Ectodermal cell (in vitro differentiated cells): ENCODE results near the gene BPHL.

Experiments
- H3K27ac ChIP-seq: 2 replicates; pipeline ENCODE4 v1.7.0; 2013; ENCODE audit warnings: mild to moderate bottlenecking, low read depth, low read length; ENCODE audit not compliant: insufficient read depth, poor library complexity, severe bottlenecking
- H3K27me3 ChIP-seq: 2 replicates; pipeline ENCODE4 v1.7.0; 2013; ENCODE audit warnings: mild to moderate bottlenecking, low read length; ENCODE audit not compliant: insufficient read depth, control insufficient read depth, poor library complexity, severe bottlenecking
- H3K36me3 ChIP-seq: one replicate; pipeline ENCODE4 v1.7.0; 2013; ENCODE audit warnings: low read length; ENCODE audit not compliant: control insufficient read depth, insufficient read depth
- H3K4me1 ChIP-seq: one replicate; pipeline ENCODE4 v1.7.0; 2013; ENCODE audit warnings: low read length; ENCODE audit not compliant: control insufficient read depth, insufficient read depth
- H3K4me3 ChIP-seq: 2 replicates; pipeline ENCODE4 v1.7.0; 2013; ENCODE audit warnings: low read depth, low read length, control low read depth; ENCODE audit not compliant: insufficient read depth
- H3K9me3 ChIP-seq: 2 replicates; pipeline ENCODE4 v1.7.0; 2013; ENCODE audit warnings: mild to moderate bottlenecking, low read length, moderate library complexity; ENCODE audit not compliant: control insufficient read depth
- WGBS, 2 experiments: methylation state at CpG; one replicate each; pipeline ENCODE4 v1.1.7; 2013; ENCODE audit warnings: missing lambda C conversion rate in 2 of 2; 5-methylcytosine and 5-hydroxymethylcytosine counted together

BPHL gene

GRCh38 chr6:3201388-3201787, 82.9 kb downstream of the BPHL start:
- no peaks in the 10 kb centered on the region for H3K27me3 ChIP-seq
- no peak overlapping the region for H3K4me3 ChIP-seq
- H3K27ac ChIP-seq: no peak overlapping the region
- 95 to 98% methylated on average over 1 of the region's 2 CpGs for WGBS, 2 experiments
- no peaks in the 10 kb centered on the region for H3K36me3 ChIP-seq
- no peaks in the 10 kb centered on the region for H3K9me3 ChIP-seq
- H3K4me1 ChIP-seq: no peaks in the 10 kb centered on the region
